Measurements from ENCODE around the gene IL1B. TPM values are rescaled to one million over a fixed set of nuclear protein-coding genes. Genes with fewer than 3 reads are reported as not detected.
"Not testable (repeated sequence)": the region's sequence is repeated elsewhere in the genome, so short reads cannot be mapped to it uniquely, and the experiment has no call there.

The IL1B gene
- total RNA-seq, 4 donors from 2014 or later, result 0.22 to 2.7 (median 0.39) TPM; not detected in 1

DNA sequence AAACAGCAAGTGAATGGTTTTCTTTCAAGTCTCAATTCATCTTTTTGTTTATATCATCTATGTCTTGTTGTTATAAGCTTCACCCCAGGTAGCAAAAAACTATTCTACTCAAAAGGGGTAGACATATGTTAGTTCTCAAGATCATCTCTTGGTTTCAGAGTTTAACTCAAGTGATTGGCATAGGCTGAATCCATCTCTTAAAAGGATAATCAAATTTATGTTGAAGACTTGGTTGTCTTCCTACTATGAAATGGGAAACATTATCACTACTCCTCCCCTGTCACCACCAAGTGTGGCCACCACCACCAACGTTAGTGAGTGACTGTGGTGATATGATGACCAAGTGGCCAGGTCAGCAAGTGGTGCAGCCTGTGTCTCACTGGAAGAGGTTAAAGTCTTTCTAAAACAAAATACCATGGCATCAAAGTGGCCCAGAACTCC lies 1.5 kb downstream of the IL1B start:
- TF ChIP-seq, protein P1, sequence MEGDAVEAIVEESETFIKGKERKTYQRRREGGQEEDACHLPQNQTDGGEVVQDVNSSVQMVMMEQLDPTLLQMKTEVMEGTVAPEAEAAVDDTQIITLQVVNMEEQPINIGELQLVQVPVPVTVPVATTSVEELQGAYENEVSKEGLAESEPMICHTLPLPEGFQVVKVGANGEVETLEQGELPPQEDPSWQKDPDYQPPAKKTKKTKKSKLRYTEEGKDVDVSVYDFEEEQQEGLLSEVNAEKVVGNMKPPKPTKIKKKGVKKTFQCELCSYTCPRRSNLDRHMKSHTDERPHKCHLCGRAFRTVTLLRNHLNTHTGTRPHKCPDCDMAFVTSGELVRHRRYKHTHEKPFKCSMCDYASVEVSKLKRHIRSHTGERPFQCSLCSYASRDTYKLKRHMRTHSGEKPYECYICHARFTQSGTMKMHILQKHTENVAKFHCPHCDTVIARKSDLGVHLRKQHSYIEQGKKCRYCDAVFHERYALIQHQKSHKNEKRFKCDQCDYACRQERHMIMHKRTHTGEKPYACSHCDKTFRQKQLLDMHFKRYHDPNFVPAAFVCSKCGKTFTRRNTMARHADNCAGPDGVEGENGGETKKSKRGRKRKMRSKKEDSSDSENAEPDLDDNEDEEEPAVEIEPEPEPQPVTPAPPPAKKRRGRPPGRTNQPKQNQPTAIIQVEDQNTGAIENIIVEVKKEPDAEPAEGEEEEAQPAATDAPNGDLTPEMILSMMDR (IDR thresholded peaks at IDR 0.05), result no peak
- TF ChIP-seq POLR2A (IDR thresholded peaks at IDR 0.05), result no peak
- no peak for TF ChIP-seq EP300 (IDR thresholded peaks at IDR 0.05)
- no peaks in the 10 kb centered on the region for H3K36me3 ChIP-seq
- DNase-seq (ENCODE audit: low spot score in 2 of 2), result no peak
- peaks cover 0 to 16% (median 0%) of the 10 kb centered on the region in 4 donors for H3K4me1 ChIP-seq
- no peaks in the 10 kb centered on the region for H3K9me3 ChIP-seq
- H3K4me3 ChIP-seq, result no peak overlapping the region
- no peak overlapping the region for H3K27ac ChIP-seq
- no peaks in the 10 kb centered on the region for H3K27me3 ChIP-seq
- 91 to 95% methylated on average over 1 of the region's 1 CpG for WGBS, 2 donors

DNA sequence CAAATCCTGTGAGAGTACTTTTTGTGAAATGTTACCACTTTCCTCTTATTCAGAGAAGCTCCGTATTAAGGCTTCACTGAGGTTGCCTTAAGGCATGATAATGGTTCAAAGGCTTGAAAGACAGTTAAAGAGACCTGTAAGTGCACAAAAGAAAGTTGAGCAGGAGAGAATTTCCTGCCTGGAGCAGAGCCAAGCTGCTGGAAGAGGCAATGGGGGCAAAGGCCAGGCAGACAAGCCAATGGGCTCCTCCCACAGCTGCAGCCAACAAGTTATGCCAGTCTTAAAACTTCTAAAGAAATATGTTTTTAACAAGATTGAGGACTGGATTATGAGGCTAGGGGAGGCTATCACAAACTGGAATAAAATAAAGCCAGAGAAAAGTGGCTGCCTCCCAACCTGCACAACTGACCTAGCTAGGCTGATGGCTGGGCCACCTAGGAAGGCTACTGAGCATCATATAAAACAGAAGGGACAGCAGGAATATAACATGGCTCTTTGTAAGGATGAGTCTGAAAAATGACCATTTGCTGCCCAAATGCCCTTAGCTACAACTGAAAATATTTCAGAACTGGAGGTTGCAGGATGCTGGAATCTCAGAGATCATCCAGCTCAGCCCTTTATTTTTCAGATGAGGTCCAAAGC lies 2.1 kb downstream of the IL1B start:
- Histone ChIP-seq H3K4me3 (no peak overlapping the region), H3K9me3 (no peaks in the 10 kb centered on the region), H3K4me1 (peaks cover 0 to 16% (median 0%) of the 10 kb centered on the region in 4 donors), H3K36me3 (no peaks in the 10 kb centered on the region), H3K27me3 (no peaks in the 10 kb centered on the region), H3K27ac (no peak overlapping the region)
- TF ChIP-seq POLR2A (IDR thresholded peaks at IDR 0.05) (no peak), EP300 (IDR thresholded peaks at IDR 0.05) (no peak)
- TF ChIP-seq, protein P1 (IDR thresholded peaks at IDR 0.05), result no peak
- DNase-seq (ENCODE audit: low spot score in 2 of 2), result no peak
- WGBS, 2 donors, result 49 to 66% methylated on average over 1 of the region's 1 CpG

DNA sequence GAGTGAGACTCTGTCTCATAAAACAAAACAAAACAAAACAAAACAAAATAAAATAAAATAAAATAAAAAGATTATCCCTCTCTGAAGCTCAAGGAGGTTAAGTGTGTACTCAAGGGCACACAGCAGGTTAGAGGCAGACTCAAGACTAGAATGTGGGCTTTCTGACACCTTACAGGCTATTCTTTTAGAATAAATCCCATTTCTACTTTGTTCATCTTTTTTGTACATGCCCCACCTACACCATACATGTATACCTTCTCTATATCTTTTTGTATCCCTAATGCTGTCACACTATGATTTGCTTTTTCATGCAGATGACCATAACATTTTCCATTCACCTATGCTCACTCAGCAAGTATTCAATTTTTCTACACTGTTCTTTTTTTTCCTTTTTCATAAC lies 2.6 kb downstream of the IL1B start:
- H3K36me3 ChIP-seq, result no peaks in the 10 kb centered on the region
- TF ChIP-seq, protein P1 (IDR thresholded peaks at IDR 0.05), result no peak
- no peak for TF ChIP-seq EP300 (IDR thresholded peaks at IDR 0.05)
- TF ChIP-seq POLR2A (IDR thresholded peaks at IDR 0.05), result no peak
- DNase-seq (ENCODE audit: low spot score in 2 of 2), result no peak
- H3K27ac ChIP-seq, result no peak overlapping the region
- peaks cover 0 to 16% (median 0%) of the 10 kb centered on the region in 4 donors for H3K4me1 ChIP-seq
- no peak overlapping the region for H3K4me3 ChIP-seq
- no peaks in the 10 kb centered on the region for H3K9me3 ChIP-seq
- no peaks in the 10 kb centered on the region for H3K27me3 ChIP-seq

DNA sequence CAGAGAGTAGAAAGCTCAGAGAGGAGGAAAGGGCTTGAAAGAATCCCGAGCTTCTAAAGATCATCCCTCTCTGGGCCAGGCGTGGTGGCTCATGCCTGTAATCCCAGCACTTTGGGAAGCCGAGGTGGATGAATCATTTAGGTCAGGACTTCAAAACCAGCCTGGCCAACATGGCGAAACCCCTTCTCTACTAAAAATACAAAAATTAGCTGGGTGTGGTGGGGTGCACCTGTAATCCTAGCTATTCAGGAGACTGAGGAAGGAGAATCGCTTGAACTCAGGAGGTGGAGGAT lies 3.0 kb downstream of the IL1B start:
- 93 to 97% methylated on average over 5 of the region's 5 CpGs for WGBS, 2 donors
- H3K4me3 ChIP-seq; DNase-seq (ENCODE audit: low spot score in 2 of 2); H3K9me3 ChIP-seq; H3K27me3 ChIP-seq; H3K36me3 ChIP-seq; H3K27ac ChIP-seq: not testable (repeated sequence)
- peaks cover 0 to 16% (median 0%) of the 10 kb centered on the region in 4 donors for H3K4me1 ChIP-seq

DNA sequence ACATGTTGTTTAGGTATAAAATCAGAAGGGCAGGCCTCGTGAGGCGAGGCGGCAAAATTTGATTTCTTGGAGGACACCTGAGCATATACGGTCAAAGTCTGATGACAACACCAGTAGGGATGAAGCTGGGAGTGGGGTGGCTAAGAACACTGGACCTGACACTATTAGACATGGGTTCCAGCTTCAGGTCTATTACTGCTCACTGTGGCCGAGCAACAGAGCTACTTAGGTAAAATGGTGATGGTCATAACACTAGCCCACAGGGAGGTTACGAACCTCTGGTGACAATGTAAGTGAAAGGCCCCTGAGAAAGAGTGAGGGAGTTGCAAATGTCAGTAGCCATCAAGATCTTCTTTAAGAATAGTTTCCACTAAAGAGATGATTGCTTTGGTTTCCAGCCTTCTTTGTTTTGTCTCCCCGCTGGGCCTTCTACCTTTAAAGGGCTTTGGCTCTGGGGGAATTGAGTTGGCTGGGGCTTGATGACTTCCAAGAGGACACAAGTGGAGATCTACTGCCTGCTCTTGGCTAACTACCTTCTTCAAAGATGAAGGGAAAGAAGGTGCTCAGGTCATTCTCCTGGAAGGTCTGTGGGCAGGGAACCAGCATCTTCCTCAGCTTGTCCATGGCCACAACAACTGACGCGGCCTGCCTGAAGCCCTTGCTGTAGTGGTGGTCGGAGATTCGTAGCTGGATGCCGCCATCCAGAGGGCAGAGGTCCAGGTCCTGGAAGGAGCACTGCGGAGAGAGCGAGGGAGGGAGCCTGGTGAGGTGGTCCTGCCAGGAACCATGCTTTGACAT lies 3.5 kb downstream of the IL1B start:
- TF ChIP-seq EP300 (IDR thresholded peaks at IDR 0.05), result no peak
- no peak for TF ChIP-seq POLR2A (IDR thresholded peaks at IDR 0.05)
- TF ChIP-seq, protein P1 (IDR thresholded peaks at IDR 0.05), result no peak
- Histone ChIP-seq H3K4me3 (no peak overlapping the region), H3K27me3 (no peaks in the 10 kb centered on the region), H3K36me3 (no peaks in the 10 kb centered on the region), H3K27ac (no peak overlapping the region), H3K4me1 (peaks cover 0 to 16% (median 0%) of the 10 kb centered on the region in 4 donors), H3K9me3 (no peaks in the 10 kb centered on the region)
- 91 to 95% methylated on average over 14 of the region's 14 CpGs for WGBS, 2 donors
- no peak for DNase-seq (ENCODE audit: low spot score in 2 of 2)

Measured in tibial nerve (tissue), 4 donors.